ENCODE results near the gene SPEM3.

GRCh38 chr17:7477392-7478275 is 49.0 kb downstream of the SPEM3 start:
- TF ChIP-seq, protein P1, sequence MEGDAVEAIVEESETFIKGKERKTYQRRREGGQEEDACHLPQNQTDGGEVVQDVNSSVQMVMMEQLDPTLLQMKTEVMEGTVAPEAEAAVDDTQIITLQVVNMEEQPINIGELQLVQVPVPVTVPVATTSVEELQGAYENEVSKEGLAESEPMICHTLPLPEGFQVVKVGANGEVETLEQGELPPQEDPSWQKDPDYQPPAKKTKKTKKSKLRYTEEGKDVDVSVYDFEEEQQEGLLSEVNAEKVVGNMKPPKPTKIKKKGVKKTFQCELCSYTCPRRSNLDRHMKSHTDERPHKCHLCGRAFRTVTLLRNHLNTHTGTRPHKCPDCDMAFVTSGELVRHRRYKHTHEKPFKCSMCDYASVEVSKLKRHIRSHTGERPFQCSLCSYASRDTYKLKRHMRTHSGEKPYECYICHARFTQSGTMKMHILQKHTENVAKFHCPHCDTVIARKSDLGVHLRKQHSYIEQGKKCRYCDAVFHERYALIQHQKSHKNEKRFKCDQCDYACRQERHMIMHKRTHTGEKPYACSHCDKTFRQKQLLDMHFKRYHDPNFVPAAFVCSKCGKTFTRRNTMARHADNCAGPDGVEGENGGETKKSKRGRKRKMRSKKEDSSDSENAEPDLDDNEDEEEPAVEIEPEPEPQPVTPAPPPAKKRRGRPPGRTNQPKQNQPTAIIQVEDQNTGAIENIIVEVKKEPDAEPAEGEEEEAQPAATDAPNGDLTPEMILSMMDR (IDR thresholded peaks at IDR 0.05): peak in 1 of 3 donors; percentile 4
- TF ChIP-seq POLR2A (IDR thresholded peaks at IDR 0.05) (no peak), EP300 (IDR thresholded peaks at IDR 0.05) (no peak)

Data from ovary (tissue), 3 donors.